Gastrocnemius medialis (tissue), 4 donors: ENCODE measurements around the gene SERINC5.

Experiments
- POLR2A ChIP-seq, 2 donors: fragments of 450-650 bp; IDR thresholded peaks; one replicate each; pipeline ENCODE4 v1.6.1; 2017; ENCODE audit warnings: antibody characterized with exemption in 2 of 2, mild to moderate bottlenecking in 2 of 2, moderate library complexity in 2 of 2
- TF ChIP-seq, protein P1 (sequence below), 5 experiments: fragments of 450-650 bp in 3 of 5; fragments of 200-600 bp in 2 of 5; sonication (generic) in 2 of 5; IDR thresholded peaks in 4 of 5; conservative IDR thresholded peaks in 1 of 5; 1 replicate in 4 of 5; 2 replicates in 1 of 5; pipeline ENCODE4 v1.5.1; 2016 to 2019; ENCODE audit warnings: antibody characterized with exemption in 5 of 5, mild to moderate bottlenecking in 3 of 5, moderate library complexity in 3 of 5

DNA sequence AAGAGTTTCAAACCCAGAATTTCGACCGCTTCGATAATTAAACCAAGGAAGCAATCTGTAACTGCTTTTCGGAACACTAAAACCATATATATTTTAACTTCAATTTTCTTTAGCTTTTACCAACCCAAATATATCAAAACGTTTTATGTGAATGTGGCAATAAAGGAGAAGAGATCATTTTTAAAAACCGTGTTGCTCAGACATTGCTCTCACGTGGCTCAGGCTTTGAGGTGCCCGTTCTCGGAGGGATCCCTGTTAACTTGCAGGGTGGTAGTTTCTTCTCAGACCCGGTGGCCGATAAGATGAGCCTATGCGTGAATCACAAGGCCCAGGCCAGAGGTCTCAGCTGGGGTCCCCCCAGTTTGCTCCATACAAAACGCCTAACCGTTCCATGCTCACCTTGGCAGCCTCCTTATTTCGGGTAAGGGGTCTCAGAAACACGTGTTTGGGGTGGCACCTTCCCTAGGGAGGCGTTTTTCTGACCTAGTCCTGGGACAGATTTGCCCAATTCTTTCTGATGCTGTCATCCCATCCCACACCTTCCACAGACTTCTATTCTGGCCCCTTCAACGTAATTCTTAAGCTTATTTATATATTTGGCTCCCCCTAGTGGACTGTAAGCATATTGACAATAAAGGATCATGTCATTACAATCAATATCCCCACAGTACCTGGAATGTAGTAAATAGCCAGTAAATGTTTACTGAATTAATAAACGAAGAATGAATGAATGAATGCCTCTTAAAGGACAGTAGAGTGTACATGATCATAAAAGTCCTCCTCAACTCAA, 172.6 kb downstream of the SERINC5 start:
- TF ChIP-seq, protein P1, sequence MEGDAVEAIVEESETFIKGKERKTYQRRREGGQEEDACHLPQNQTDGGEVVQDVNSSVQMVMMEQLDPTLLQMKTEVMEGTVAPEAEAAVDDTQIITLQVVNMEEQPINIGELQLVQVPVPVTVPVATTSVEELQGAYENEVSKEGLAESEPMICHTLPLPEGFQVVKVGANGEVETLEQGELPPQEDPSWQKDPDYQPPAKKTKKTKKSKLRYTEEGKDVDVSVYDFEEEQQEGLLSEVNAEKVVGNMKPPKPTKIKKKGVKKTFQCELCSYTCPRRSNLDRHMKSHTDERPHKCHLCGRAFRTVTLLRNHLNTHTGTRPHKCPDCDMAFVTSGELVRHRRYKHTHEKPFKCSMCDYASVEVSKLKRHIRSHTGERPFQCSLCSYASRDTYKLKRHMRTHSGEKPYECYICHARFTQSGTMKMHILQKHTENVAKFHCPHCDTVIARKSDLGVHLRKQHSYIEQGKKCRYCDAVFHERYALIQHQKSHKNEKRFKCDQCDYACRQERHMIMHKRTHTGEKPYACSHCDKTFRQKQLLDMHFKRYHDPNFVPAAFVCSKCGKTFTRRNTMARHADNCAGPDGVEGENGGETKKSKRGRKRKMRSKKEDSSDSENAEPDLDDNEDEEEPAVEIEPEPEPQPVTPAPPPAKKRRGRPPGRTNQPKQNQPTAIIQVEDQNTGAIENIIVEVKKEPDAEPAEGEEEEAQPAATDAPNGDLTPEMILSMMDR (IDR thresholded peaks at IDR 0.05 in 4 of 5, conservative IDR thresholded peaks at IDR 0.05 in 1 of 5), result peak; percentile 54 to 78 (median 64)
- TF ChIP-seq POLR2A (IDR thresholded peaks at IDR 0.05), result no peak
